HCT116 (cell line): ENCODE measurements around the gene MID1. TPM values are rescaled to one million over a fixed set of nuclear protein-coding genes. Genes with fewer than 3 reads are reported as not detected.

Experiments
- ATAC-seq: fragments of 200-7000 bp; cut with Tn5 transposase; 2 replicates; pipeline ENCODE4 v1.9.1; 2020; ENCODE audit warnings: mild to moderate bottlenecking, moderate library complexity
- BruUV-seq: library from RNA; stranded (reverse); fragments of 400-500 nt; replicated peaks from 2 replicates; lab custom pipeline; 2021; lab: Mats Ljungman, UMichigan
- CTCF ChIA-PET: fragments of 300-600 bp; sonication (Branson Sonifier 250); formaldehyde crosslinking; loops from one replicate; lab custom pipeline; 2021; ENCODE audit warnings: antibody characterized with exemption; lab: Charles Lee
- POLR2A ChIA-PET: fragments of 300-600, 350-600 bp; sonication (Branson Sonifier 250); formaldehyde crosslinking; loops from one replicate; lab custom pipeline; 2021; ENCODE audit warnings: antibody characterized with exemption; lab: Charles Lee
- RAD21 ChIA-PET, 2 experiments: fragments of 300-600 bp; sonication (Branson Sonifier 250); formaldehyde crosslinking; loops; one replicate each; lab custom pipeline; 2023; ENCODE audit warnings: low total read pairs in 2 of 2; ENCODE audit not compliant: uncharacterized antibody in 2 of 2, unreplicated experiment in 2 of 2, low non-redundant PET in 1 of 2; lab: Charles Lee
- DNase-seq: peaks from one replicate; pipeline ENCODE4 v3.0.0-alpha.2; 2010; ENCODE audit warnings: low read depth, low spot score
- H2AFZ ChIP-seq: fragments of 200-600 bp; shearing (Covaris generic), sonication (generic); 2 replicates; pipeline ENCODE4 v1.6.1; 2017; ENCODE audit warnings: low read depth, mixed run types, mixed read lengths, antibody characterized with exemption, low read length; ENCODE audit not compliant: poor library complexity, severe bottlenecking
- H3K27ac ChIP-seq: 2 replicates; pipeline ENCODE4 v1.5.1; 2012; ENCODE audit warnings: low read depth, low read length
- H3K27me3 ChIP-seq: fragments of 200-600 bp; sonication (generic); 2 replicates; pipeline ENCODE4 v1.6.1; 2016; ENCODE audit warnings: mixed run types, low read length, mixed read lengths; ENCODE audit not compliant: insufficient read depth
- H3K36me3 ChIP-seq, 2 experiments: fragments of 200-500 bp in 1 of 2; fragments of 200-600 bp in 1 of 2; sonication (Bioruptor generic) in 1 of 2; sonication (generic) in 1 of 2; 2 replicates each; pipeline versions ENCODE4 v1.5.1 to v1.6.1; 2014 to 2016; ENCODE audit warnings: low read length in 2 of 2, inconsistent platforms in 1 of 2, mixed read lengths in 1 of 2, mixed run types in 1 of 2; ENCODE audit not compliant: insufficient read depth in 2 of 2, control insufficient read depth in 1 of 2
- H3K4me1 ChIP-seq, 2 experiments: fragments of 200-600 bp in 1 of 2; sonication (generic) in 1 of 2; 2 replicates each; pipeline versions ENCODE4 v1.5.1 to v1.6.1; 2012 to 2017; ENCODE audit warnings: low read length in 2 of 2, inconsistent platforms in 1 of 2, mild to moderate bottlenecking in 1 of 2, mixed read lengths in 1 of 2, mixed run types in 1 of 2, moderate library complexity in 1 of 2; ENCODE audit not compliant: insufficient read depth in 2 of 2, control insufficient read depth in 1 of 2
- H3K4me2 ChIP-seq: fragments of 200-600 bp; sonication (generic); 2 replicates; pipeline ENCODE4 v1.6.1; 2017; ENCODE audit warnings: mixed run types, low read length, mixed read lengths
- H3K4me3 ChIP-seq, 2 experiments: fragments of 200-600 bp in 1 of 2; sonication (generic) in 1 of 2; replicated peaks in 1 of 2; 2 replicates each; pipeline ENCODE4 v1.5.1; 2011 to 2016; ENCODE audit warnings: low read length in 2 of 2, control low read depth in 1 of 2, low read depth in 1 of 2, mild to moderate bottlenecking in 1 of 2, mixed read lengths in 1 of 2, mixed run types in 1 of 2
- H3K79me2 ChIP-seq: fragments of 200-600 bp; sonication (generic); 2 replicates; pipeline ENCODE4 v1.6.1; 2017; ENCODE audit warnings: mild to moderate bottlenecking, mixed run types, low read length, moderate library complexity, mixed read lengths; ENCODE audit not compliant: insufficient read depth
- H3K9ac ChIP-seq: fragments of 200-600 bp; sonication (generic); 2 replicates; pipeline ENCODE4 v1.6.1; 2016; ENCODE audit warnings: low read length, mixed read lengths
- H3K9me2 ChIP-seq: fragments of 200-600 bp; sonication (generic), shearing (Covaris generic); 2 replicates; pipeline ENCODE4 v1.6.1; 2017; ENCODE audit warnings: mixed run types, mild to moderate bottlenecking, moderate library complexity; ENCODE audit not compliant: insufficient read depth
- H3K9me3 ChIP-seq, 2 experiments: fragments of 200-500 bp in 1 of 2; fragments of 200-600 bp in 1 of 2; sonication (Bioruptor generic) in 1 of 2; sonication (generic) in 1 of 2; 2 replicates each; pipeline ENCODE4 v1.6.1; 2014 to 2017; ENCODE audit warnings: low read length in 2 of 2, mixed read lengths in 2 of 2, inconsistent platforms in 1 of 2, low read depth in 1 of 2, mild to moderate bottlenecking in 1 of 2, mixed run types in 1 of 2, moderate library complexity in 1 of 2; ENCODE audit not compliant: control insufficient read depth in 1 of 2, insufficient read depth in 1 of 2
- H4K20me1 ChIP-seq: fragments of 200-600 bp; sonication (generic), shearing (Covaris generic); 2 replicates; pipeline ENCODE4 v1.6.1; 2017; ENCODE audit warnings: mixed run types, mild to moderate bottlenecking, moderate library complexity; ENCODE audit not compliant: insufficient read depth
- CEBPB ChIP-seq: IDR thresholded peaks from 2 replicates; pipeline ENCODE4 v1.6.1; 2012; ENCODE audit warnings: low read depth
- EGR1 ChIP-seq: IDR thresholded peaks from 2 replicates; pipeline ENCODE4 v1.6.1; 2012; ENCODE audit warnings: low read depth
- EZH2 ChIP-seq: fragments of 200-600 bp; sonication (generic); IDR thresholded peaks from 2 replicates; pipeline ENCODE4 v1.6.1; 2017; ENCODE audit warnings: antibody characterized with exemption, mixed run types
- JUND ChIP-seq: IDR thresholded peaks from 2 replicates; pipeline ENCODE4 v1.6.1; 2012
- POLR2A ChIP-seq: IDR thresholded peaks from 2 replicates; pipeline ENCODE4 v1.7.0; 2011; ENCODE audit warnings: borderline replicate concordance; ENCODE audit not compliant: insufficient read depth, insufficient read length; ENCODE audit errors: extremely low read depth
- POLR2AphosphoS5 ChIP-seq: IDR thresholded peaks from 2 replicates; pipeline ENCODE4 v1.6.1; 2011; ENCODE audit warnings: mild to moderate bottlenecking, low read depth, low read length, moderate library complexity
- TCF7L2 ChIP-seq: IDR thresholded peaks from 2 replicates; pipeline ENCODE4 v1.7.0; 2011; ENCODE audit warnings: borderline replicate concordance, inconsistent platforms; ENCODE audit not compliant: insufficient read depth, insufficient read length; ENCODE audit errors: extremely low read depth
- ZFX ChIP-seq: fragments of 450-650 bp; IDR thresholded peaks from 2 replicates; pipeline ENCODE4 v1.6.1; 2017
- ZNF274 ChIP-seq: fragments of 200-500 bp; sonication (Bioruptor generic); IDR thresholded peaks from 2 replicates; pipeline ENCODE4 v1.6.1; 2014; ENCODE audit warnings: mild to moderate bottlenecking, low read depth, low read length, inconsistent platforms
- intact Hi-C: fragments of 100-400 bp; cut with micrococcal nuclease; formaldehyde crosslinking; loops from 2 replicates; pipeline ENCODE4 v1.10.0; 2022
- total RNA-seq: library from RNA; stranded (reverse); gene quantifications from one replicate; pipeline ENCODE4 v1.2.1, GENCODE V29; 2021; ENCODE audit not compliant: unreplicated experiment
- TF ChIP-seq, protein P1 (sequence below): IDR thresholded peaks from 2 replicates; pipeline ENCODE4 v1.6.1; 2012; ENCODE audit warnings: low read depth
- TF ChIP-seq, protein P2 (sequence below), 3 experiments: fragments of 200-600 bp in 1 of 3; sonication (generic) in 1 of 3; IDR thresholded peaks in 2 of 3; conservative IDR thresholded peaks in 1 of 3; 2 replicates each; pipeline ENCODE4 v1.5.1; 2012 to 2017; ENCODE audit warnings: low read depth in 2 of 3, low read length in 2 of 3, antibody characterized with exemption in 1 of 3, borderline replicate concordance in 1 of 3, control low read depth in 1 of 3, mild to moderate bottlenecking in 1 of 3, mixed read lengths in 1 of 3, mixed run types in 1 of 3, moderate library complexity in 1 of 3; ENCODE audit not compliant: insufficient read depth in 1 of 3
- TF ChIP-seq, protein P3 (sequence below): IDR thresholded peaks from 2 replicates; pipeline ENCODE4 v1.6.1; 2011; ENCODE audit warnings: mild to moderate bottlenecking, low read length, moderate library complexity; ENCODE audit not compliant: insufficient replicate concordance; ENCODE audit errors: extremely low read depth
- TF ChIP-seq, protein P4 (sequence below): IDR thresholded peaks from 2 replicates; pipeline ENCODE4 v1.6.1; 2012

Gene MID1
- total RNA-seq, 1 experiment from 2014 or later: 48.8 TPM

DNA sequence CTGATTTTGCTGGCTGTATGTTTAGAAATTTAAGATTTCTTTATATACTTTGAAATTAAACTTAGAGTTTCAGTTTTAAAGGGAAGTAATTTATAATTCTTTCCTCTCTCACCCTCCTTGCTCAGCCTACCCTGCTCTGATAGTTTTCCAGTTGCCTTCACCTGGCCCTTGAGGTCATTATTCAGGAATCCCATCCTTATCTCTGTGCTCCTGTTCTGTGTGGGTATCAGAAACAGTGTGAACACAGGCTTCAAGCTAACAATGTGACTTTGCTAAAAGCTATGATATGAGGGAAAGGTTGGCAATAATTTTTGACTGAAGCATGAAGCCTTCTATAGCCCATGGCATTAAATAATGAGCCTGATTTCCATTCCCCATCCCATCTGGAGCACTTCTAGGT is 128.1 kb downstream of the MID1 start (continued):
- TF ChIP-seq, protein P1, sequence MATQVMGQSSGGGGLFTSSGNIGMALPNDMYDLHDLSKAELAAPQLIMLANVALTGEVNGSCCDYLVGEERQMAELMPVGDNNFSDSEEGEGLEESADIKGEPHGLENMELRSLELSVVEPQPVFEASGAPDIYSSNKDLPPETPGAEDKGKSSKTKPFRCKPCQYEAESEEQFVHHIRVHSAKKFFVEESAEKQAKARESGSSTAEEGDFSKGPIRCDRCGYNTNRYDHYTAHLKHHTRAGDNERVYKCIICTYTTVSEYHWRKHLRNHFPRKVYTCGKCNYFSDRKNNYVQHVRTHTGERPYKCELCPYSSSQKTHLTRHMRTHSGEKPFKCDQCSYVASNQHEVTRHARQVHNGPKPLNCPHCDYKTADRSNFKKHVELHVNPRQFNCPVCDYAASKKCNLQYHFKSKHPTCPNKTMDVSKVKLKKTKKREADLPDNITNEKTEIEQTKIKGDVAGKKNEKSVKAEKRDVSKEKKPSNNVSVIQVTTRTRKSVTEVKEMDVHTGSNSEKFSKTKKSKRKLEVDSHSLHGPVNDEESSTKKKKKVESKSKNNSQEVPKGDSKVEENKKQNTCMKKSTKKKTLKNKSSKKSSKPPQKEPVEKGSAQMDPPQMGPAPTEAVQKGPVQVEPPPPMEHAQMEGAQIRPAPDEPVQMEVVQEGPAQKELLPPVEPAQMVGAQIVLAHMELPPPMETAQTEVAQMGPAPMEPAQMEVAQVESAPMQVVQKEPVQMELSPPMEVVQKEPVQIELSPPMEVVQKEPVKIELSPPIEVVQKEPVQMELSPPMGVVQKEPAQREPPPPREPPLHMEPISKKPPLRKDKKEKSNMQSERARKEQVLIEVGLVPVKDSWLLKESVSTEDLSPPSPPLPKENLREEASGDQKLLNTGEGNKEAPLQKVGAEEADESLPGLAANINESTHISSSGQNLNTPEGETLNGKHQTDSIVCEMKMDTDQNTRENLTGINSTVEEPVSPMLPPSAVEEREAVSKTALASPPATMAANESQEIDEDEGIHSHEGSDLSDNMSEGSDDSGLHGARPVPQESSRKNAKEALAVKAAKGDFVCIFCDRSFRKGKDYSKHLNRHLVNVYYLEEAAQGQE: no peak

DNA sequence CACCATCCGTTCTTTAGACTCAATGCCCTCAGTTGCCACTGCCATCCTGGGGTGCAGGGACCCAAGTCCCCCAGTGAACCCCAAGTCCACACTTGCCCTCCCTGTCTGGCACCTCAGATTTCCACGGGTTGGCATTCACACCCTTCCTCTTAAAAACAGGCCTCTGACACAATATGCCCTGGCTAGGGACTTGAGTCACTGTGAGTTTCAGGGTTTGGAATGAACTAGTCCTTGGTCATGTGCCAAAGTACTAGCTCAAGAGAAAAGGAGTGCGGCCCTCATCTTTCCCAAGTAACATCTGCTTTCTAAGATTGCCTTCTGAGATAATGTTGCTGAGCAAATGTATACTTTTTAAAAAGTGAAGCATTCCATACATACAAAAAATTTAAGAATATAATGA is 134.0 kb downstream of the MID1 start:
- ChIA-PET RAD21 (no interaction called here), POLR2A (no interaction called here), CTCF (no interaction called here)
- Histone ChIP-seq H3K36me3 (peaks cover 0 to 3% of the 10 kb centered on the region in 2 experiments; a peak in 2 of 4 replicates), H3K9me2 (no peaks in the 10 kb centered on the region), H2AFZ (no peak overlapping the region), H3K4me1 (no peaks in the 10 kb centered on the region), H3K9ac (no peak overlapping the region), H4K20me1 (no peaks in the 10 kb centered on the region), H3K79me2 (no peaks in the 10 kb centered on the region), H3K4me3 (no peak overlapping the region), H3K27me3 (no peaks in the 10 kb centered on the region), H3K27ac (no peak overlapping the region), H3K9me3 (no peaks in the 10 kb centered on the region), H3K4me2 (no peak overlapping the region)
- DNase-seq: no peak
- TF ChIP-seq, protein P2, sequence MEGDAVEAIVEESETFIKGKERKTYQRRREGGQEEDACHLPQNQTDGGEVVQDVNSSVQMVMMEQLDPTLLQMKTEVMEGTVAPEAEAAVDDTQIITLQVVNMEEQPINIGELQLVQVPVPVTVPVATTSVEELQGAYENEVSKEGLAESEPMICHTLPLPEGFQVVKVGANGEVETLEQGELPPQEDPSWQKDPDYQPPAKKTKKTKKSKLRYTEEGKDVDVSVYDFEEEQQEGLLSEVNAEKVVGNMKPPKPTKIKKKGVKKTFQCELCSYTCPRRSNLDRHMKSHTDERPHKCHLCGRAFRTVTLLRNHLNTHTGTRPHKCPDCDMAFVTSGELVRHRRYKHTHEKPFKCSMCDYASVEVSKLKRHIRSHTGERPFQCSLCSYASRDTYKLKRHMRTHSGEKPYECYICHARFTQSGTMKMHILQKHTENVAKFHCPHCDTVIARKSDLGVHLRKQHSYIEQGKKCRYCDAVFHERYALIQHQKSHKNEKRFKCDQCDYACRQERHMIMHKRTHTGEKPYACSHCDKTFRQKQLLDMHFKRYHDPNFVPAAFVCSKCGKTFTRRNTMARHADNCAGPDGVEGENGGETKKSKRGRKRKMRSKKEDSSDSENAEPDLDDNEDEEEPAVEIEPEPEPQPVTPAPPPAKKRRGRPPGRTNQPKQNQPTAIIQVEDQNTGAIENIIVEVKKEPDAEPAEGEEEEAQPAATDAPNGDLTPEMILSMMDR (IDR thresholded peaks at IDR 0.05 in 2 of 3, conservative IDR thresholded peaks at IDR 0.05 in 1 of 3; ENCODE audit: borderline replicate concordance in 1 of 3, insufficient read depth in 1 of 3, low read depth in 2 of 3, low read length in 2 of 3): no peak
- TF ChIP-seq JUND (no peak), POLR2A (no peak), ZNF274 (no peak), EZH2 (no peak), EGR1 (no peak), TCF7L2 (no peak), ZFX (no peak), CEBPB (no peak), POLR2AphosphoS5 (no peak)
- TF ChIP-seq, protein P3, sequence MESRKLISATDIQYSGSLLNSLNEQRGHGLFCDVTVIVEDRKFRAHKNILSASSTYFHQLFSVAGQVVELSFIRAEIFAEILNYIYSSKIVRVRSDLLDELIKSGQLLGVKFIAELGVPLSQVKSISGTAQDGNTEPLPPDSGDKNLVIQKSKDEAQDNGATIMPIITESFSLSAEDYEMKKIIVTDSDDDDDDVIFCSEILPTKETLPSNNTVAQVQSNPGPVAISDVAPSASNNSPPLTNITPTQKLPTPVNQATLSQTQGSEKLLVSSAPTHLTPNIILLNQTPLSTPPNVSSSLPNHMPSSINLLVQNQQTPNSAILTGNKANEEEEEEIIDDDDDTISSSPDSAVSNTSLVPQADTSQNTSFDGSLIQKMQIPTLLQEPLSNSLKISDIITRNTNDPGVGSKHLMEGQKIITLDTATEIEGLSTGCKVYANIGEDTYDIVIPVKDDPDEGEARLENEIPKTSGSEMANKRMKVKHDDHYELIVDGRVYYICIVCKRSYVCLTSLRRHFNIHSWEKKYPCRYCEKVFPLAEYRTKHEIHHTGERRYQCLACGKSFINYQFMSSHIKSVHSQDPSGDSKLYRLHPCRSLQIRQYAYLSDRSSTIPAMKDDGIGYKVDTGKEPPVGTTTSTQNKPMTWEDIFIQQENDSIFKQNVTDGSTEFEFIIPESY: no peak
- TF ChIP-seq, protein P4, sequence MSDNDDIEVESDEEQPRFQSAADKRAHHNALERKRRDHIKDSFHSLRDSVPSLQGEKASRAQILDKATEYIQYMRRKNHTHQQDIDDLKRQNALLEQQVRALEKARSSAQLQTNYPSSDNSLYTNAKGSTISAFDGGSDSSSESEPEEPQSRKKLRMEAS: no peak
- no peak for ATAC-seq
- no TSS peak for BruUV-seq
- intact Hi-C loops: no loop called here
